PC-3 (cell line): ENCODE data around the gene ABCA2. TPM values are rescaled to one million over a fixed set of nuclear protein-coding genes. Genes with fewer than 3 reads are reported as not detected.

Experiments
- ATAC-seq: fragments of 200-7000 bp; cut with Tn5 transposase; 2 replicates; pipeline ENCODE4 v1.9.1; 2020; ENCODE audit warnings: mild to moderate bottlenecking, moderate library complexity
- BruUV-seq: library from RNA; stranded (reverse); fragments of 400-500 nt; replicated peaks from 2 replicates; lab custom pipeline; 2021; lab: Mats Ljungman, UMichigan
- CTCF ChIA-PET: fragments of 300-600 bp; sonication (Branson Sonifier 250); formaldehyde crosslinking; loops from one replicate; lab custom pipeline; 2022; ENCODE audit warnings: antibody characterized with exemption; lab: Charles Lee
- POLR2A ChIA-PET: fragments of 300-600 bp; sonication (Branson Sonifier 250); formaldehyde crosslinking; loops from one replicate; lab custom pipeline; 2022; ENCODE audit warnings: antibody characterized with exemption; ENCODE audit not compliant: unreplicated experiment; lab: Charles Lee
- DNase-seq: peaks from one replicate; pipeline ENCODE4 v3.0.0-alpha.2; 2015
- H2AFZ ChIP-seq: fragments of 300-600 bp; sonication (generic); 2 replicates; pipeline ENCODE4 v1.6.0; 2016; ENCODE audit warnings: antibody characterized with exemption, low read length
- H3F3A ChIP-seq: fragments of 300-600 bp; sonication (generic); one replicate; pipeline ENCODE4 v1.6.0; 2017; ENCODE audit warnings: antibody characterized with exemption, low read length, control low read depth, mild to moderate bottlenecking; ENCODE audit not compliant: unreplicated experiment
- H3K27ac ChIP-seq: fragments of 300-600 bp; sonication (generic); 2 replicates; pipeline ENCODE4 v1.5.1; 2016; ENCODE audit warnings: mild to moderate bottlenecking, low read length
- H3K27me3 ChIP-seq: fragments of 300-600 bp; sonication (generic); 2 replicates; pipeline ENCODE4 v1.6.1; 2016; ENCODE audit warnings: low read length, mixed read lengths
- H3K36me3 ChIP-seq: fragments of 300-600 bp; sonication (generic); 2 replicates; pipeline ENCODE4 v1.6.1; 2016; ENCODE audit warnings: low read depth, mixed run types, low read length, mixed read lengths
- H3K4me1 ChIP-seq: fragments of 300-600 bp; sonication (generic); 2 replicates; pipeline ENCODE4 v1.5.1; 2016; ENCODE audit warnings: low read length; ENCODE audit not compliant: insufficient read depth
- H3K4me2 ChIP-seq: fragments of 300-600 bp; sonication (generic); 2 replicates; pipeline ENCODE4 v1.6.0; 2016; ENCODE audit warnings: low read length
- H3K4me3 ChIP-seq: fragments of 300-600 bp; sonication (generic); 2 replicates; pipeline ENCODE4 v1.5.1; 2016; ENCODE audit warnings: mild to moderate bottlenecking, low read length, mixed read lengths
- H3K79me2 ChIP-seq: fragments of 300-600 bp; sonication (generic); 2 replicates; pipeline ENCODE4 v1.6.1; 2017; ENCODE audit warnings: low read length, mixed read lengths
- H3K9ac ChIP-seq: fragments of 300-600 bp; sonication (generic); 2 replicates; pipeline ENCODE4 v1.6.0; 2016; ENCODE audit warnings: mild to moderate bottlenecking, low read length
- H3K9me2 ChIP-seq: fragments of 300-600 bp; sonication (generic); replicated peaks from 2 replicates; pipeline ENCODE4 v1.6.1; 2016; ENCODE audit warnings: mixed run types, low read length, mixed read lengths
- H3K9me3 ChIP-seq: fragments of 300-600 bp; sonication (generic); 2 replicates; pipeline ENCODE4 v1.6.1; 2016; ENCODE audit warnings: low read length, mixed read lengths
- H4K20me1 ChIP-seq: fragments of 300-600 bp; sonication (generic); 2 replicates; pipeline ENCODE4 v1.6.1; 2016; ENCODE audit warnings: low read length, mixed read lengths
- CTCF ChIP-seq: fragments of 300-600 bp; sonication (generic); conservative IDR thresholded peaks from 2 replicates; pipeline ENCODE4 v1.5.1; 2017; ENCODE audit warnings: antibody characterized with exemption, low read depth, mild to moderate bottlenecking, low read length
- EZH2 ChIP-seq: fragments of 300-600 bp; sonication (generic); IDR thresholded peaks from one replicate; pipeline ENCODE4 v1.6.1; 2017; ENCODE audit warnings: antibody characterized with exemption, mild to moderate bottlenecking, low read length; ENCODE audit not compliant: unreplicated experiment
- EZH2phosphoT487 ChIP-seq: fragments of 300-600 bp; sonication (generic); IDR thresholded peaks from 2 replicates; pipeline ENCODE4 v1.6.1; 2018; ENCODE audit warnings: mild to moderate bottlenecking, antibody characterized with exemption, low read length, borderline replicate concordance
- intact Hi-C: fragments of 100-400 bp; cut with micrococcal nuclease; formaldehyde crosslinking; loops from 2 replicates; pipeline ENCODE4 v1.9.0; 2023
- total RNA-seq: library from RNA; depleted of rRNA; stranded (reverse); fragments of >200 nt; gene quantifications from 2 replicates; pipeline ENCODE4 v1.2.3, GENCODE V29; 2014

The ABCA2 gene
- total RNA-seq, 1 experiment from 2014 or later = 31.5 TPM

- TF ChIP-seq EZH2phosphoT487 (no peak), EZH2 (no peak)
- H3F3A ChIP-seq = no peaks in the 10 kb centered on the region
- no peak overlapping the region for H3K4me3 ChIP-seq
- intact Hi-C loops = no loop called here
- H4K20me1 ChIP-seq = no peaks in the 10 kb centered on the region
- BruUV-seq = no TSS peak
- no peak overlapping the region for H2AFZ ChIP-seq
- no peak overlapping the region for H3K27ac ChIP-seq
- no peaks in the 10 kb centered on the region for H3K4me1 ChIP-seq
- no peak overlapping the region for H3K4me2 ChIP-seq
- H3K36me3 ChIP-seq = no peaks in the 10 kb centered on the region
- no peaks in the 10 kb centered on the region for H3K27me3 ChIP-seq
- H3K9me3 ChIP-seq = no peaks in the 10 kb centered on the region
- no peak overlapping the region for H3K9ac ChIP-seq
- H3K9me2 ChIP-seq = no peaks in the 10 kb centered on the region
- ChIA-PET CTCF (no interaction called here), POLR2A (no interaction called here)
- ATAC-seq (no peak), DNase-seq (no peak)
- no peaks in the 10 kb centered on the region for H3K79me2 ChIP-seq
These were observed 11.0 kb downstream of the ABCA2 start for GRCh38 chr9:137017071-137017470.

- no peaks in the 10 kb centered on the region for H3K36me3 ChIP-seq
- no peak overlapping the region for H3K27ac ChIP-seq
- no peak overlapping the region for H3K9ac ChIP-seq
- H3K9me3 ChIP-seq = no peaks in the 10 kb centered on the region
- no peaks in the 10 kb centered on the region for H3K27me3 ChIP-seq
- ChIA-PET POLR2A (no interaction called here), CTCF (no interaction called here)
- no peak overlapping the region for H2AFZ ChIP-seq
- DNase-seq = no peak
- H3K9me2 ChIP-seq = no peaks in the 10 kb centered on the region
- no peak for ATAC-seq
- no peaks in the 10 kb centered on the region for H3F3A ChIP-seq
- no peaks in the 10 kb centered on the region for H3K79me2 ChIP-seq
- no peak overlapping the region for H3K4me2 ChIP-seq
- H3K4me3 ChIP-seq = no peak overlapping the region
- H4K20me1 ChIP-seq = no peaks in the 10 kb centered on the region
- intact Hi-C loops = no loop called here
- no TSS peak for BruUV-seq
- TF ChIP-seq CTCF = no peak
- no peaks in the 10 kb centered on the region for H3K4me1 ChIP-seq
These were observed 11.6 kb downstream of the ABCA2 start for GRCh38 chr9:137016436-137016835.

GRCh38 chr9:137015976-137016375, 12.1 kb downstream of the ABCA2 start:
- ChIA-PET POLR2A (no interaction called here), CTCF (no interaction called here)
- Histone ChIP-seq H3K79me2 (no peaks in the 10 kb centered on the region), H3K4me3 (no peak overlapping the region), H3K4me2 (no peak overlapping the region), H2AFZ (no peak overlapping the region), H3F3A (no peaks in the 10 kb centered on the region), H3K9ac (no peak overlapping the region), H3K9me3 (no peaks in the 10 kb centered on the region), H3K9me2 (no peaks in the 10 kb centered on the region), H3K36me3 (no peaks in the 10 kb centered on the region), H3K27me3 (no peaks in the 10 kb centered on the region), H3K4me1 (no peaks in the 10 kb centered on the region), H4K20me1 (no peaks in the 10 kb centered on the region), H3K27ac (no peak overlapping the region)
- no peak for TF ChIP-seq CTCF
- TF ChIP-seq EZH2phosphoT487 = no peak
- TF ChIP-seq EZH2 = no peak
- intact Hi-C loops = no loop called here
- BruUV-seq = no TSS peak
- DNase-seq (no peak), ATAC-seq (no peak)
